Tibial nerve (tissue), 4 donors: ENCODE results near the gene GRM7. TPM values are rescaled to one million over a fixed set of nuclear protein-coding genes. Genes with fewer than 3 reads are reported as not detected.

ENCODE experiments used
- DNase-seq, 2 donors: peaks; one replicate each; pipeline ENCODE4 v3.0.0-alpha.2; 2019; ENCODE audit warnings: low spot score in 2 of 2
- H3K27ac ChIP-seq, 4 donors: fragments of 200-600 bp; sonication (generic) in 3 of 4; one replicate each; pipeline ENCODE4 v1.5.1; 2017 to 2019; ENCODE audit warnings: mild to moderate bottlenecking in 1 of 4
- H3K27me3 ChIP-seq, 2 donors: fragments of 200-600 bp; sonication (generic) in 1 of 2; one replicate each; pipeline versions ENCODE4 v1.5.1 to v1.6.0; 2017 to 2019
- H3K36me3 ChIP-seq, 3 donors: fragments of 200-600 bp; sonication (generic); one replicate each; pipeline ENCODE4 v1.5.1; 2018 to 2019
- H3K4me1 ChIP-seq, 4 donors: fragments of 200-600 bp; sonication (generic) in 3 of 4; one replicate each; pipeline ENCODE4 v1.5.1; 2017 to 2019
- H3K4me3 ChIP-seq, 4 donors: fragments of 200-600 bp; sonication (generic) in 3 of 4; one replicate each; pipeline ENCODE4 v1.5.1; 2017 to 2019; ENCODE audit warnings: mild to moderate bottlenecking in 1 of 4, moderate library complexity in 1 of 4
- H3K9me3 ChIP-seq, 4 donors: fragments of 200-600 bp; sonication (generic) in 3 of 4; one replicate each; pipeline ENCODE4 v1.5.1; 2017 to 2019
- CTCF ChIP-seq, 5 experiments: fragments of 200-600 bp in 3 of 5; fragments of 450-650 bp in 2 of 5; sonication (generic) in 3 of 5; IDR thresholded peaks; one replicate each; pipeline ENCODE4 v1.5.1; 2016 to 2019; ENCODE audit warnings: antibody characterized with exemption in 5 of 5, mild to moderate bottlenecking in 3 of 5, moderate library complexity in 2 of 5
- EP300 ChIP-seq, 2 donors: sonication (generic); formaldehyde crosslinking; IDR thresholded peaks; one replicate each; pipeline ENCODE4 v1.6.1; 2017; ENCODE audit warnings: antibody characterized with exemption in 2 of 2, mild to moderate bottlenecking in 1 of 2
- POLR2A ChIP-seq, 2 donors: fragments of 450-650 bp; IDR thresholded peaks; one replicate each; pipeline ENCODE4 v1.6.1; 2017; ENCODE audit warnings: antibody characterized with exemption in 2 of 2, mild to moderate bottlenecking in 2 of 2, moderate library complexity in 2 of 2
- WGBS, 2 donors: methylation state at CpG; one replicate each; pipeline ENCODE4 v1.1.5; 2018; 5-methylcytosine and 5-hydroxymethylcytosine counted together
- total RNA-seq, 4 donors: library from RNA; depleted of rRNA; stranded (reverse); fragments of >200 nt; gene quantifications; one replicate each; pipeline ENCODE4 v1.1.0, GENCODE V29; 2016

The GRM7 gene
- total RNA-seq, 4 donors from 2014 or later, result 0.22 to 0.84 TPM; not detected in 2

- H3K27ac ChIP-seq, result no peak overlapping the region
- H3K27me3 ChIP-seq, result no peaks in the 10 kb centered on the region
- TF ChIP-seq CTCF (IDR thresholded peaks at IDR 0.05), result no peak
- no peak for TF ChIP-seq EP300 (IDR thresholded peaks at IDR 0.05)
- TF ChIP-seq POLR2A (IDR thresholded peaks at IDR 0.05), result no peak
- H3K36me3 ChIP-seq, result no peaks in the 10 kb centered on the region
- H3K4me3 ChIP-seq, result no peak overlapping the region
- no peaks in the 10 kb centered on the region for H3K9me3 ChIP-seq
- H3K4me1 ChIP-seq, result no peaks in the 10 kb centered on the region
- no peak for DNase-seq
- 91 to 93% methylated on average over 2 of the region's 2 CpGs for WGBS, 2 donors
Observed at GRCh38 chr3:7397097-7397496, 536.2 kb downstream of the GRM7 start.

GRCh38 chr3:7400360-7400759 lies 539.4 kb downstream of the GRM7 start:
- Histone ChIP-seq H3K4me3 (no peak overlapping the region), H3K36me3 (no peaks in the 10 kb centered on the region), H3K27me3 (no peaks in the 10 kb centered on the region), H3K4me1 (no peaks in the 10 kb centered on the region), H3K27ac (no peak overlapping the region), H3K9me3 (no peaks in the 10 kb centered on the region)
- no peak for DNase-seq
- TF ChIP-seq POLR2A (IDR thresholded peaks at IDR 0.05) (no peak), EP300 (IDR thresholded peaks at IDR 0.05) (no peak), CTCF (IDR thresholded peaks at IDR 0.05) (no peak)
- WGBS, 2 donors, result 89 to 91% methylated on average over 2 of the region's 2 CpGs

- Histone ChIP-seq H3K27me3 (no peaks in the 10 kb centered on the region), H3K36me3 (no peaks in the 10 kb centered on the region), H3K4me3 (no peak overlapping the region), H3K4me1 (no peaks in the 10 kb centered on the region), H3K9me3 (no peaks in the 10 kb centered on the region), H3K27ac (no peak overlapping the region)
- no peak for TF ChIP-seq EP300 (IDR thresholded peaks at IDR 0.05)
- TF ChIP-seq POLR2A (IDR thresholded peaks at IDR 0.05), result no peak
- TF ChIP-seq CTCF (IDR thresholded peaks at IDR 0.05), result no peak
- WGBS, 2 donors, result 87 to 94% methylated on average over 1 of the region's 1 CpG
- DNase-seq, result no peak
Observed at GRCh38 chr3:7401418-7401817, 540.5 kb downstream of the GRM7 start.

DNA sequence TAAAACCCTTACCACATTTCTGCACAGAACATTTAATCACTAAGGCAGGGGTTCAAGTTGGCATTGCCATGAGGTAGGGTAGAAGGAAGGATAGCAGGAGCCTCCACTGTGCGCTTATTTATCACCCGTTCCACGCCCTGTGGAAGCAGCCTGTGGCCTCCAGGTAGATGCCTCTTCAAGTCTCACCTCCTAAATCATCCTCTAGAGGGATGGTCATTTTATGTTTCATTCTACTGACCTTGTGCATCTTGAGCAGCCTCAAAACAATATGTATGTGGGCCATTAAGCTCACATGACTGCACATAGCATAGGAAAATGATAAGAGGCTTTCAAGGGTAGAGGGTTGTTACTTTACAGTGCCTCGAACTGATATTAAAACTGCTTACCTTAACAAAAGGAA lies 546.2 kb downstream of the GRM7 start:
- Histone ChIP-seq H3K4me3 (no peak overlapping the region), H3K27me3 (no peaks in the 10 kb centered on the region), H3K4me1 (no peaks in the 10 kb centered on the region), H3K9me3 (no peaks in the 10 kb centered on the region), H3K36me3 (no peaks in the 10 kb centered on the region), H3K27ac (no peak overlapping the region)
- WGBS, 2 donors, result 74 to 94% methylated on average over 4 of the region's 4 CpGs
- TF ChIP-seq POLR2A (IDR thresholded peaks at IDR 0.05) (no peak), CTCF (IDR thresholded peaks at IDR 0.05) (no peak), EP300 (IDR thresholded peaks at IDR 0.05) (no peak)
- DNase-seq, result no peak

DNA sequence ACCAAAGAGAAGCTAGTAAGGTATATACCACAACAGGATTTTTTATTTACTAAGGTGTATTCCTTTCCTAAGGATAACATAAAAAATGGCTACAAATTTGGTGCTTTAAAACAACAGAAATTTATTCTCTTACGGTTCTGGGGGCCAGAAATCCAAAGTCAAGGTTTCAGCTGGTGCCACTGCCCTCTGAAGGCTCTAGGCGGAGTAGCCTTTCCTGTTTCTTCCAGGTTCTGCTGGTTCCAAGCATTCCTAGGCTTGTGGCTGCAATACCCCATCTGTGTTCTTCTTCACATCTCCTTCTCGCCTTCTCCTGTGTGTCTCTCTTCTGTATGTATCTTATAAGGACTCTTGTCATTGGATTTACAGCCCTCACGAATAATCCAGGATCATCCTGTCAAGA lies 549.9 kb downstream of the GRM7 start:
- no peak for DNase-seq
- no peaks in the 10 kb centered on the region for H3K36me3 ChIP-seq
- no peak overlapping the region for H3K4me3 ChIP-seq
- WGBS, 2 donors, result 87 to 90% methylated on average over 4 of the region's 4 CpGs
- TF ChIP-seq EP300 (IDR thresholded peaks at IDR 0.05), result no peak
- TF ChIP-seq CTCF (IDR thresholded peaks at IDR 0.05), result no peak
- no peak for TF ChIP-seq POLR2A (IDR thresholded peaks at IDR 0.05)
- H3K4me1 ChIP-seq, result no peaks in the 10 kb centered on the region
- no peaks in the 10 kb centered on the region for H3K27me3 ChIP-seq
- no peak overlapping the region for H3K27ac ChIP-seq
- H3K9me3 ChIP-seq, result no peaks in the 10 kb centered on the region
